Panc1 (cell line): ENCODE results near the gene CTXN1. TPM values are rescaled to one million over a fixed set of nuclear protein-coding genes. Genes with fewer than 3 reads are reported as not detected.

Source experiments
- ATAC-seq: fragments of 200-7000 bp; cut with Tn5 transposase; 2 replicates; pipeline ENCODE4 v1.9.1; 2020; ENCODE audit warnings: mild to moderate bottlenecking, moderate library complexity
- BruUV-seq: library from RNA; stranded (reverse); fragments of 400-500 nt; replicated peaks from 2 replicates; lab custom pipeline; 2021; lab: Mats Ljungman, UMichigan
- CTCF ChIA-PET: fragments of 300-600 bp; sonication (Branson Sonifier 250); formaldehyde crosslinking; loops from one replicate; lab custom pipeline; 2022; ENCODE audit warnings: antibody characterized with exemption; lab: Charles Lee
- POLR2A ChIA-PET: fragments of 300-600 bp; sonication (Branson Sonifier 250); formaldehyde crosslinking; loops from one replicate; lab custom pipeline; 2022; ENCODE audit warnings: antibody characterized with exemption; lab: Charles Lee
- DNase-seq: peaks from one replicate; pipeline ENCODE4 v3.0.0-alpha.2; 2010; ENCODE audit warnings: low read depth, low spot score
- H3K27ac ChIP-seq: 2 replicates; pipeline ENCODE4 v1.5.1; 2011; ENCODE audit warnings: mild to moderate bottlenecking, low read length, inconsistent platforms
- H3K27me3 ChIP-seq: fragments of 200-500 bp; sonication (Bioruptor generic); 2 replicates; pipeline ENCODE4 v1.6.0; 2014; ENCODE audit warnings: low read length, inconsistent platforms; ENCODE audit not compliant: control insufficient read depth, insufficient read depth
- H3K36me3 ChIP-seq: fragments of 200-500 bp; sonication (Bioruptor generic); 2 replicates; pipeline ENCODE4 v1.5.1; 2014; ENCODE audit warnings: inconsistent platforms, mild to moderate bottlenecking, low read length, moderate library complexity; ENCODE audit not compliant: control insufficient read depth, insufficient read depth
- H3K4me1 ChIP-seq: 2 replicates; pipeline ENCODE4 v1.5.1; 2011; ENCODE audit warnings: inconsistent platforms, mild to moderate bottlenecking, low read length, moderate library complexity; ENCODE audit not compliant: control insufficient read depth, insufficient read depth
- H3K4me3 ChIP-seq, 2 experiments: 2 replicates each; pipeline ENCODE4 v1.5.1; 2011 to 2012; ENCODE audit warnings: low read depth in 2 of 2, low read length in 2 of 2, mild to moderate bottlenecking in 2 of 2, inconsistent platforms in 1 of 2, moderate library complexity in 1 of 2
- H3K9me3 ChIP-seq: fragments of 200-500 bp; sonication (Bioruptor generic); 2 replicates; pipeline ENCODE4 v1.5.1; 2014; ENCODE audit warnings: low read depth, mild to moderate bottlenecking, inconsistent platforms, low read length, moderate library complexity; ENCODE audit not compliant: control insufficient read depth, insufficient read depth
- CTCF ChIP-seq: fragments of 450-650 bp; IDR thresholded peaks from 2 replicates; pipeline ENCODE4 v1.5.1; 2017; ENCODE audit warnings: mild to moderate bottlenecking
- POLR2AphosphoS5 ChIP-seq: IDR thresholded peaks from 2 replicates; pipeline ENCODE4 v1.6.1; 2012; ENCODE audit warnings: mild to moderate bottlenecking, low read depth, low read length, moderate library complexity
- REST ChIP-seq, 2 experiments: IDR thresholded peaks; 2 replicates each; pipeline ENCODE4 v1.6.1; 2011 to 2012; ENCODE audit warnings: low read depth in 2 of 2, control low read depth in 1 of 2, low read length in 1 of 2, mild to moderate bottlenecking in 1 of 2, moderate library complexity in 1 of 2; ENCODE audit not compliant: insufficient read depth in 1 of 2
- SIN3A ChIP-seq: IDR thresholded peaks from 2 replicates; pipeline ENCODE4 v1.6.1; 2012; ENCODE audit warnings: low read depth, mild to moderate bottlenecking, low read length, moderate library complexity, borderline replicate concordance; ENCODE audit not compliant: insufficient read depth
- TCF7L2 ChIP-seq: IDR thresholded peaks from 2 replicates; pipeline ENCODE4 v1.6.1; 2011; ENCODE audit warnings: mild to moderate bottlenecking, low read depth, low read length, inconsistent platforms
- in situ Hi-C: cut with HindIII; loops from 2 replicates; pipeline ENCODE4 v1.10.0; 2016; ENCODE audit warnings: low sequenced_read_pairs, low pct_unique_long_range_greater_than_20kb
- intact Hi-C: fragments of 100-400 bp; cut with micrococcal nuclease; formaldehyde crosslinking; loops from one replicate; pipeline ENCODE4 v1.10.0; 2022; ENCODE audit not compliant: unreplicated experiment
- total RNA-seq: library from RNA; stranded (reverse); gene quantifications from one replicate; pipeline ENCODE4 v1.2.1, GENCODE V29; 2021; ENCODE audit not compliant: unreplicated experiment

The CTXN1 gene
- total RNA-seq, 1 experiment from 2014 or later, result 89.4 TPM

- POLR2A ChIA-PET, result no interaction called here
- DNase-seq, result no peak
- H3K27me3 ChIP-seq, result no peaks in the 10 kb centered on the region
- BruUV-seq, result no TSS peak
- TF ChIP-seq REST (IDR thresholded peaks at IDR 0.05; ENCODE audit: insufficient read depth in 1 of 2, low read depth in 2 of 2, low read length in 1 of 2), result no peak
- H3K4me1 ChIP-seq, result no peaks in the 10 kb centered on the region
- H3K4me3 ChIP-seq, result peak overlapping the region; percentile 92 to 96
- peaks cover 4% of the 10 kb centered on the region for H3K36me3 ChIP-seq
- no peak for ATAC-seq
- in situ Hi-C loops (no loop called here), intact Hi-C loops (no loop called here)
- H3K9me3 ChIP-seq, result no peaks in the 10 kb centered on the region
- CTCF ChIA-PET, result interaction anchor here (0.6 to 0.7 kb wide), 2 partner anchors 11 to 127 kb away, joined by 3 read pairs; no protein-coding TSS in a partner anchor
- peak overlapping the region; percentile 86 for H3K27ac ChIP-seq
Observed at GRCh38 chr19:7941895-7942596, 16.1 kb upstream of the CTXN1 start.

GRCh38 chr19:7940841-7941240 lies 14.9 kb upstream of the CTXN1 start:
- Histone ChIP-seq H3K27me3 (no peaks in the 10 kb centered on the region), H3K4me1 (no peaks in the 10 kb centered on the region), H3K27ac (no peak overlapping the region), H3K9me3 (no peaks in the 10 kb centered on the region), H3K36me3 (peaks cover 4% of the 10 kb centered on the region), H3K4me3 (no peak overlapping the region)
- POLR2A ChIA-PET, result no interaction called here
- in situ Hi-C loops, result no loop called here
- intact Hi-C loops, result no loop called here
- CTCF ChIA-PET, result interaction anchor here (0.6 kb wide), 2 partner anchors 22 to 184 kb away, joined by 3 read pairs; no protein-coding TSS in a partner anchor
- no peak for TF ChIP-seq POLR2AphosphoS5
- TF ChIP-seq SIN3A, result no peak
- no peak for TF ChIP-seq CTCF
- no peak for TF ChIP-seq REST (IDR thresholded peaks at IDR 0.05; ENCODE audit: insufficient read depth in 1 of 2, low read depth in 2 of 2, low read length in 1 of 2)
- no peak for TF ChIP-seq TCF7L2
- DNase-seq (no peak), ATAC-seq (no peak)
- no TSS peak for BruUV-seq
